ENCODE results near the gene CHRNA9. TPM values are rescaled to one million over a fixed set of nuclear protein-coding genes. Genes with fewer than 3 reads are reported as not detected.

CHRNA9 gene
- total RNA-seq, 1 experiment from 2014 or later = 1.2 TPM

DNA sequence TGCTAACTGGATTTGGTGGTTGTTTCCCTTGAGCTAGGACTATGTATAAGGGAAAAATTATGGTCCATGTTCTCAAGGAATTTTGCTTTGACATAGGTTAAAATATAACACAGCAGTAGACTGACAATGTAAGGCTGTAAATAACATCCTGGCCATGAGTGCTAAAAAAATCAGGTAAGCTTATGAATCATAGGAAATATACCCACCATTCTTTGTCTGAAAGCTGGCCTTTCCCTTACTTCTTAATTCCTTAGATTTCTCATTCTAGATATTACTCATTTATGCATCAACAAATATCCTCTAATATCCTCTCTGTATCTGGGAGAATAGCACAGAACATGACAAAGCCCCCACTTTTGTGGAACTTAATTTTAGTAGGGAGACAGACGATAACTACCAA lies 6.8 kb upstream of the CHRNA9 start:
- Mint-ChIP-seq H3K4me1 (peaks cover 19% of the 10 kb centered on the region), H3K36me3 (no peaks in the 10 kb centered on the region), H3K9me3 (no peaks in the 10 kb centered on the region), H3K27me3 (ENCODE audit: low read depth) (no peaks in the 10 kb centered on the region), H3K27ac (no peak overlapping the region), H3K4me3 (no peak overlapping the region)
- DNase-seq (ENCODE audit: low spot score) (no peak), ATAC-seq (no peak)
- ChIA-PET POLR2A (no interaction called here), CTCF (interaction anchor here (1.3 to 5.1 kb wide), 2 partner anchors 11 to 390 kb away, joined by 3 to 65 read pairs; no protein-coding TSS in a partner anchor)
- TF ChIP-seq HMGA2 (CRISPR knock-in tag; IDR thresholded peaks at IDR 0.05) = no peak
- TF ChIP-seq, protein P1, sequence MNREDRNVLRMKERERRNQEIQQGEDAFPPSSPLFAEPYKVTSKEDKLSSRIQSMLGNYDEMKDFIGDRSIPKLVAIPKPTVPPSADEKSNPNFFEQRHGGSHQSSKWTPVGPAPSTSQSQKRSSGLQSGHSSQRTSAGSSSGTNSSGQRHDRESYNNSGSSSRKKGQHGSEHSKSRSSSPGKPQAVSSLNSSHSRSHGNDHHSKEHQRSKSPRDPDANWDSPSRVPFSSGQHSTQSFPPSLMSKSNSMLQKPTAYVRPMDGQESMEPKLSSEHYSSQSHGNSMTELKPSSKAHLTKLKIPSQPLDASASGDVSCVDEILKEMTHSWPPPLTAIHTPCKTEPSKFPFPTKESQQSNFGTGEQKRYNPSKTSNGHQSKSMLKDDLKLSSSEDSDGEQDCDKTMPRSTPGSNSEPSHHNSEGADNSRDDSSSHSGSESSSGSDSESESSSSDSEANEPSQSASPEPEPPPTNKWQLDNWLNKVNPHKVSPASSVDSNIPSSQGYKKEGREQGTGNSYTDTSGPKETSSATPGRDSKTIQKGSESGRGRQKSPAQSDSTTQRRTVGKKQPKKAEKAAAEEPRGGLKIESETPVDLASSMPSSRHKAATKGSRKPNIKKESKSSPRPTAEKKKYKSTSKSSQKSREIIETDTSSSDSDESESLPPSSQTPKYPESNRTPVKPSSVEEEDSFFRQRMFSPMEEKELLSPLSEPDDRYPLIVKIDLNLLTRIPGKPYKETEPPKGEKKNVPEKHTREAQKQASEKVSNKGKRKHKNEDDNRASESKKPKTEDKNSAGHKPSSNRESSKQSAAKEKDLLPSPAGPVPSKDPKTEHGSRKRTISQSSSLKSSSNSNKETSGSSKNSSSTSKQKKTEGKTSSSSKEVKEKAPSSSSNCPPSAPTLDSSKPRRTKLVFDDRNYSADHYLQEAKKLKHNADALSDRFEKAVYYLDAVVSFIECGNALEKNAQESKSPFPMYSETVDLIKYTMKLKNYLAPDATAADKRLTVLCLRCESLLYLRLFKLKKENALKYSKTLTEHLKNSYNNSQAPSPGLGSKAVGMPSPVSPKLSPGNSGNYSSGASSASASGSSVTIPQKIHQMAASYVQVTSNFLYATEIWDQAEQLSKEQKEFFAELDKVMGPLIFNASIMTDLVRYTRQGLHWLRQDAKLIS (CRISPR knock-in tag; IDR thresholded peaks at IDR 0.05; ENCODE audit: borderline replicate concordance) = no peak
- TF ChIP-seq ATF1 (CRISPR knock-in tag; IDR thresholded peaks at IDR 0.05) = no peak
- TF ChIP-seq, protein P2, sequence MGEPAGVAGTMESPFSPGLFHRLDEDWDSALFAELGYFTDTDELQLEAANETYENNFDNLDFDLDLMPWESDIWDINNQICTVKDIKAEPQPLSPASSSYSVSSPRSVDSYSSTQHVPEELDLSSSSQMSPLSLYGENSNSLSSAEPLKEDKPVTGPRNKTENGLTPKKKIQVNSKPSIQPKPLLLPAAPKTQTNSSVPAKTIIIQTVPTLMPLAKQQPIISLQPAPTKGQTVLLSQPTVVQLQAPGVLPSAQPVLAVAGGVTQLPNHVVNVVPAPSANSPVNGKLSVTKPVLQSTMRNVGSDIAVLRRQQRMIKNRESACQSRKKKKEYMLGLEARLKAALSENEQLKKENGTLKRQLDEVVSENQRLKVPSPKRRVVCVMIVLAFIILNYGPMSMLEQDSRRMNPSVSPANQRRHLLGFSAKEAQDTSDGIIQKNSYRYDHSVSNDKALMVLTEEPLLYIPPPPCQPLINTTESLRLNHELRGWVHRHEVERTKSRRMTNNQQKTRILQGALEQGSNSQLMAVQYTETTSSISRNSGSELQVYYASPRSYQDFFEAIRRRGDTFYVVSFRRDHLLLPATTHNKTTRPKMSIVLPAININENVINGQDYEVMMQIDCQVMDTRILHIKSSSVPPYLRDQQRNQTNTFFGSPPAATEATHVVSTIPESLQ (CRISPR knock-in tag; IDR thresholded peaks at IDR 0.05) = no peak
- TF ChIP-seq NFYB (CRISPR knock-in tag; conservative IDR thresholded peaks at IDR 0.05; ENCODE audit: low read depth) = no peak
- TF ChIP-seq, protein P3, sequence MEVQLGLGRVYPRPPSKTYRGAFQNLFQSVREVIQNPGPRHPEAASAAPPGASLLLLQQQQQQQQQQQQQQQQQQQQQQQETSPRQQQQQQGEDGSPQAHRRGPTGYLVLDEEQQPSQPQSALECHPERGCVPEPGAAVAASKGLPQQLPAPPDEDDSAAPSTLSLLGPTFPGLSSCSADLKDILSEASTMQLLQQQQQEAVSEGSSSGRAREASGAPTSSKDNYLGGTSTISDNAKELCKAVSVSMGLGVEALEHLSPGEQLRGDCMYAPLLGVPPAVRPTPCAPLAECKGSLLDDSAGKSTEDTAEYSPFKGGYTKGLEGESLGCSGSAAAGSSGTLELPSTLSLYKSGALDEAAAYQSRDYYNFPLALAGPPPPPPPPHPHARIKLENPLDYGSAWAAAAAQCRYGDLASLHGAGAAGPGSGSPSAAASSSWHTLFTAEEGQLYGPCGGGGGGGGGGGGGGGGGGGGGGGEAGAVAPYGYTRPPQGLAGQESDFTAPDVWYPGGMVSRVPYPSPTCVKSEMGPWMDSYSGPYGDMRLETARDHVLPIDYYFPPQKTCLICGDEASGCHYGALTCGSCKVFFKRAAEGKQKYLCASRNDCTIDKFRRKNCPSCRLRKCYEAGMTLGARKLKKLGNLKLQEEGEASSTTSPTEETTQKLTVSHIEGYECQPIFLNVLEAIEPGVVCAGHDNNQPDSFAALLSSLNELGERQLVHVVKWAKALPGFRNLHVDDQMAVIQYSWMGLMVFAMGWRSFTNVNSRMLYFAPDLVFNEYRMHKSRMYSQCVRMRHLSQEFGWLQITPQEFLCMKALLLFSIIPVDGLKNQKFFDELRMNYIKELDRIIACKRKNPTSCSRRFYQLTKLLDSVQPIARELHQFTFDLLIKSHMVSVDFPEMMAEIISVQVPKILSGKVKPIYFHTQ (CRISPR knock-in tag; IDR thresholded peaks at IDR 0.05) = no peak
- TF ChIP-seq SMAD3 (CRISPR knock-in tag; IDR thresholded peaks at IDR 0.05; ENCODE audit: borderline replicate concordance) = no peak

DNA sequence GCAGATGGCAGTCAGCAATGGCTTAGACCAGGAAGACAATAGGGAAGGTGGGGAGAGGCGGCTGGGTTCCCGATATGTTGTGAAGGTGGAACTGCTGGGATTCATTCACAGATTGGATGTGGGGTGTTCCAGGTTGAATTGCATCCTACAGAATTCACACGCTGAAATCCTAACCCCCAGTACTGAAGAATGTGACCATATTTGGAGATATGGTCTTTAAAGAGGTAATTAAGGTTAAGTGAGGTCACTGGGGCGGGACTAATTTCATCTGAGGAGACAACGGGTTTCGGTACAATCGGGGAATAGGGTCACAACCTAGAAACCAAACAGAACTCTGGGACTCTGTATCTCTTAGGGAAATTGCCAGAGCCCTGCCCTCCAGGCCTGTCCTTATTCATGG lies 5.3 kb upstream of the CHRNA9 start:
- DNase-seq (ENCODE audit: low spot score) (no peak), ATAC-seq (no peak)
- TF ChIP-seq, protein P4, sequence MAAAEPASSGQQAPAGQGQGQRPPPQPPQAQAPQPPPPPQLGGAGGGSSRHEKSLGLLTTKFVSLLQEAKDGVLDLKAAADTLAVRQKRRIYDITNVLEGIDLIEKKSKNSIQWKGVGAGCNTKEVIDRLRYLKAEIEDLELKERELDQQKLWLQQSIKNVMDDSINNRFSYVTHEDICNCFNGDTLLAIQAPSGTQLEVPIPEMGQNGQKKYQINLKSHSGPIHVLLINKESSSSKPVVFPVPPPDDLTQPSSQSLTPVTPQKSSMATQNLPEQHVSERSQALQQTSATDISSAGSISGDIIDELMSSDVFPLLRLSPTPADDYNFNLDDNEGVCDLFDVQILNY (CRISPR knock-in tag; IDR thresholded peaks at IDR 0.05) = no peak
- TF ChIP-seq, protein P5, sequence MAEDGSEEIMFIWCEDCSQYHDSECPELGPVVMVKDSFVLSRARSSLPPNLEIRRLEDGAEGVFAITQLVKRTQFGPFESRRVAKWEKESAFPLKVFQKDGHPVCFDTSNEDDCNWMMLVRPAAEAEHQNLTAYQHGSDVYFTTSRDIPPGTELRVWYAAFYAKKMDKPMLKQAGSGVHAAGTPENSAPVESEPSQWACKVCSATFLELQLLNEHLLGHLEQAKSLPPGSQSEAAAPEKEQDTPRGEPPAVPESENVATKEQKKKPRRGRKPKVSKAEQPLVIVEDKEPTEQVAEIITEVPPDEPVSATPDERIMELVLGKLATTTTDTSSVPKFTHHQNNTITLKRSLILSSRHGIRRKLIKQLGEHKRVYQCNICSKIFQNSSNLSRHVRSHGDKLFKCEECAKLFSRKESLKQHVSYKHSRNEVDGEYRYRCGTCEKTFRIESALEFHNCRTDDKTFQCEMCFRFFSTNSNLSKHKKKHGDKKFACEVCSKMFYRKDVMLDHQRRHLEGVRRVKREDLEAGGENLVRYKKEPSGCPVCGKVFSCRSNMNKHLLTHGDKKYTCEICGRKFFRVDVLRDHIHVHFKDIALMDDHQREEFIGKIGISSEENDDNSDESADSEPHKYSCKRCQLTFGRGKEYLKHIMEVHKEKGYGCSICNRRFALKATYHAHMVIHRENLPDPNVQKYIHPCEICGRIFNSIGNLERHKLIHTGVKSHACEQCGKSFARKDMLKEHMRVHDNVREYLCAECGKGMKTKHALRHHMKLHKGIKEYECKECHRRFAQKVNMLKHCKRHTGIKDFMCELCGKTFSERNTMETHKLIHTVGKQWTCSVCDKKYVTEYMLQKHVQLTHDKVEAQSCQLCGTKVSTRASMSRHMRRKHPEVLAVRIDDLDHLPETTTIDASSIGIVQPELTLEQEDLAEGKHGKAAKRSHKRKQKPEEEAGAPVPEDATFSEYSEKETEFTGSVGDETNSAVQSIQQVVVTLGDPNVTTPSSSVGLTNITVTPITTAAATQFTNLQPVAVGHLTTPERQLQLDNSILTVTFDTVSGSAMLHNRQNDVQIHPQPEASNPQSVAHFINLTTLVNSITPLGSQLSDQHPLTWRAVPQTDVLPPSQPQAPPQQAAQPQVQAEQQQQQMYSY (CRISPR knock-in tag; IDR thresholded peaks at IDR 0.05) = no peak
- TF ChIP-seq, protein P6, sequence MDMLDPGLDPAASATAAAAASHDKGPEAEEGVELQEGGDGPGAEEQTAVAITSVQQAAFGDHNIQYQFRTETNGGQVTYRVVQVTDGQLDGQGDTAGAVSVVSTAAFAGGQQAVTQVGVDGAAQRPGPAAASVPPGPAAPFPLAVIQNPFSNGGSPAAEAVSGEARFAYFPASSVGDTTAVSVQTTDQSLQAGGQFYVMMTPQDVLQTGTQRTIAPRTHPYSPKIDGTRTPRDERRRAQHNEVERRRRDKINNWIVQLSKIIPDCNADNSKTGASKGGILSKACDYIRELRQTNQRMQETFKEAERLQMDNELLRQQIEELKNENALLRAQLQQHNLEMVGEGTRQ (CRISPR knock-in tag; IDR thresholded peaks at IDR 0.05) = no peak
- TF ChIP-seq, protein P7, sequence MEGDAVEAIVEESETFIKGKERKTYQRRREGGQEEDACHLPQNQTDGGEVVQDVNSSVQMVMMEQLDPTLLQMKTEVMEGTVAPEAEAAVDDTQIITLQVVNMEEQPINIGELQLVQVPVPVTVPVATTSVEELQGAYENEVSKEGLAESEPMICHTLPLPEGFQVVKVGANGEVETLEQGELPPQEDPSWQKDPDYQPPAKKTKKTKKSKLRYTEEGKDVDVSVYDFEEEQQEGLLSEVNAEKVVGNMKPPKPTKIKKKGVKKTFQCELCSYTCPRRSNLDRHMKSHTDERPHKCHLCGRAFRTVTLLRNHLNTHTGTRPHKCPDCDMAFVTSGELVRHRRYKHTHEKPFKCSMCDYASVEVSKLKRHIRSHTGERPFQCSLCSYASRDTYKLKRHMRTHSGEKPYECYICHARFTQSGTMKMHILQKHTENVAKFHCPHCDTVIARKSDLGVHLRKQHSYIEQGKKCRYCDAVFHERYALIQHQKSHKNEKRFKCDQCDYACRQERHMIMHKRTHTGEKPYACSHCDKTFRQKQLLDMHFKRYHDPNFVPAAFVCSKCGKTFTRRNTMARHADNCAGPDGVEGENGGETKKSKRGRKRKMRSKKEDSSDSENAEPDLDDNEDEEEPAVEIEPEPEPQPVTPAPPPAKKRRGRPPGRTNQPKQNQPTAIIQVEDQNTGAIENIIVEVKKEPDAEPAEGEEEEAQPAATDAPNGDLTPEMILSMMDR (IDR thresholded peaks at IDR 0.05) = no peak
- TF ChIP-seq ZNF423 (CRISPR knock-in tag; IDR thresholded peaks at IDR 0.05) (no peak), ZNF138 (CRISPR knock-in tag; conservative IDR thresholded peaks at IDR 0.05) (no peak)
- no peak overlapping the region for H3K4me3 Mint-ChIP-seq
- ChIA-PET CTCF (interaction anchor here (5.1 kb wide), 1 partner anchor 12 kb away, joined by 65 read pairs; no protein-coding TSS in a partner anchor), POLR2A (no interaction called here)
- no peak overlapping the region for H3K27ac Mint-ChIP-seq
- H3K27me3 Mint-ChIP-seq (ENCODE audit: low read depth) = no peaks in the 10 kb centered on the region
- no peaks in the 10 kb centered on the region for H3K36me3 Mint-ChIP-seq
- peaks cover 25% of the 10 kb centered on the region for H3K4me1 Mint-ChIP-seq
- H3K9me3 Mint-ChIP-seq = no peaks in the 10 kb centered on the region

Data from WTC11 (cell line).